Lower leg skin (tissue), 3 donors: ENCODE measurements around the gene ATP8A2.

Experiments used
- CTCF ChIP-seq, 3 donors: fragments of 450-650 bp; IDR thresholded peaks; one replicate each; pipeline ENCODE4 v1.5.1; 2016; ENCODE audit warnings: antibody characterized with exemption in 3 of 3, mild to moderate bottlenecking in 3 of 3, moderate library complexity in 2 of 3
- POLR2A ChIP-seq, 2 donors: fragments of 450-650 bp; IDR thresholded peaks; one replicate each; pipeline ENCODE4 v1.6.1; 2016 to 2017; ENCODE audit warnings: antibody characterized with exemption in 2 of 2, mild to moderate bottlenecking in 1 of 2, moderate library complexity in 1 of 2

GRCh38 chr13:26016189-26016588, 644.4 kb downstream of the ATP8A2 start:
- TF ChIP-seq CTCF (IDR thresholded peaks at IDR 0.05): no peak
- no peak for TF ChIP-seq POLR2A (IDR thresholded peaks at IDR 0.05)
